ENCODE results near the gene ZFP62. TPM values are rescaled to one million over a fixed set of nuclear protein-coding genes. Genes with fewer than 3 reads are reported as not detected.
"Not testable (repeated sequence)": the region's sequence is repeated elsewhere in the genome, so short reads cannot be mapped to it uniquely, and the experiment has no call there.

Gene ZFP62
- total RNA-seq, 2 donors from 2014 or later, result 10.6 to 13.1 TPM

DNA sequence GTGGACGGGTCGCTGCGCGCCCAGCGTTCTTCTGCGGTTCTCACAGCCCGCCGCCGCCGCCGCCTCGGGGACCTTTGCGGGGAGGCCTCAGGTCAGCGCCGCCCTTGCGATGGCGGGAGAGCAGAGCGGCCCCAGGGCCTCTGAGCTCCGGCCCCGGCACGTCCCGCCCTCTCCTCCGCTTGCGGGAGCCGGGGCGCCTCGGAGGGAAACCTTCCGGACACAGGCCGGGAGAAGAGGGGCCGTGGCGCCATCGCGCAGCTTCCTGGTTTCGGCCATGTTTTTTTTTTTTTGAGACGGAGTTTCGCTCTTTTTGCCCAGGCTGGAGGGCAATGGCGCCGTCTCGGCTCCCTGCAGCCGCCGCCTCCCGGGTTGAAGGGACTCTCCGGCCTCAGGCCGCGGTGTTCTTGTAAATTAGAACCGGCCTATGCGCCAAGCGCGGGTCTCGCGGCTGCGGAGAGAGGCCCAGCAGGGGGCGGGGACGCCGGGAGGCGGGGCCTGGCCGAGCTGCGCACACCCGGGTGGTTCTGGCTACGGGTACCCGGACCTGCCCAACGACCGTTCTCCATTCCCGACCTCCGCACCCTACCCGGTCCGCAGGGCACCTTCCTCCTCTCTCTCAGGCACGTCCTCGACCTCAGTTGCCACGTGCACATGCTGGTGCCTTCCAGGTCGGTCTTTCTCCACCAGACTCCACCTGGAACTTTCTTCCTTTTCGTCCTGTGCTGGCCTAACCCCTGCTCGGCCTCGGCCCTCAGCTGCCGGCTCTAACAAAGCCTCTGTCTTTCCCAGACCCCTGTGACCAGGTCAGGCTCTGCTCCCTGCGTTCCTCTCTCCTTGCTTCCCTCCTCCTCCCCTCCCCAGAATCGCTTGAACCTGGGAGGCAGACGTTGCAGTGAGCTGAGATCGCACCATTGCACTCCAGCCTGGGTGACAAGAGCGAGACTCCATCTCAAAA, 29.7 kb downstream of the ZFP62 start:
- TF ChIP-seq CTCF (IDR thresholded peaks at IDR 0.05), result peak in 1 of 2 donors; percentile 50
- peaks cover 0 to 29% of the 10 kb centered on the region in 2 donors for H3K4me1 ChIP-seq
- H3K36me3 ChIP-seq, result peaks cover 21% of the 10 kb centered on the region
- H3K27me3 ChIP-seq, result no peaks in the 10 kb centered on the region
- peak overlapping the region; percentile 95 to 98 for H3K27ac ChIP-seq
- H3K4me3 ChIP-seq, result peak overlapping the region; percentile 69 to 70
- H3K9me3 ChIP-seq, result no peaks in the 10 kb centered on the region
- peak; percentile 88 for DNase-seq (ENCODE audit: low spot score)

- Histone ChIP-seq H3K9me3 (no peaks in the 10 kb centered on the region), H3K36me3 (peaks cover 13% of the 10 kb centered on the region), H3K4me3 (peak overlapping the region; percentile 69 to 70), H3K27me3 (no peaks in the 10 kb centered on the region), H3K27ac (peak overlapping the region; percentile 95 to 98), H3K4me1 (peaks cover 0 to 39% of the 10 kb centered on the region in 2 donors)
- no peak for TF ChIP-seq CTCF (IDR thresholded peaks at IDR 0.05)
- no peak for DNase-seq (ENCODE audit: low spot score)
Measured at GRCh38 chr5:180830253-180831138, 30.6 kb downstream of the ZFP62 start.

DNA sequence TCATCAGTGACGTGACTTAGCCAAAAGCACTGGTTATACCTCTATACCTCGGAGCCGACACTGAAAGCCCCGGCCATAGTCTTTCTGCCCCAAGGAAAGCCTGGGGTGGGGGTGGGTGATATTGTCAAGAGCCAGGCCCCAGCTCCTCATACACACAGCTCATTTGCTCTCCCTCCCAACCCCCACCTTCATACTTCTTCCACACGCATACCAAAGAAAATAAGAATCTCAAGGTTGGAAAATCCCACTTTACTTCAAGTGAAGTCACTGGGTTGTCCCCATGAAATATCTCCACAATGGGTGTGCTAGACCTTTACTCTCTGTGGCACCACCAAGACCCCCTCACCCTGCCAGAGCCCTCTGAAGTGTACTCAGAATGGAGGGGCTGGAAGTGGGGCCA, 31.4 kb downstream of the ZFP62 start:
- peak overlapping the region in 1 of 2 donors; percentile 70 for H3K4me3 ChIP-seq
- H3K9me3 ChIP-seq, result no peaks in the 10 kb centered on the region
- no peak for TF ChIP-seq CTCF (IDR thresholded peaks at IDR 0.05)
- peak overlapping the region; percentile 95 to 98 for H3K27ac ChIP-seq
- no peaks in the 10 kb centered on the region for H3K27me3 ChIP-seq
- H3K4me1 ChIP-seq, result peaks cover 0 to 46% of the 10 kb centered on the region in 2 donors
- DNase-seq (ENCODE audit: low spot score), result no peak
- peaks cover 5% of the 10 kb centered on the region for H3K36me3 ChIP-seq

DNA sequence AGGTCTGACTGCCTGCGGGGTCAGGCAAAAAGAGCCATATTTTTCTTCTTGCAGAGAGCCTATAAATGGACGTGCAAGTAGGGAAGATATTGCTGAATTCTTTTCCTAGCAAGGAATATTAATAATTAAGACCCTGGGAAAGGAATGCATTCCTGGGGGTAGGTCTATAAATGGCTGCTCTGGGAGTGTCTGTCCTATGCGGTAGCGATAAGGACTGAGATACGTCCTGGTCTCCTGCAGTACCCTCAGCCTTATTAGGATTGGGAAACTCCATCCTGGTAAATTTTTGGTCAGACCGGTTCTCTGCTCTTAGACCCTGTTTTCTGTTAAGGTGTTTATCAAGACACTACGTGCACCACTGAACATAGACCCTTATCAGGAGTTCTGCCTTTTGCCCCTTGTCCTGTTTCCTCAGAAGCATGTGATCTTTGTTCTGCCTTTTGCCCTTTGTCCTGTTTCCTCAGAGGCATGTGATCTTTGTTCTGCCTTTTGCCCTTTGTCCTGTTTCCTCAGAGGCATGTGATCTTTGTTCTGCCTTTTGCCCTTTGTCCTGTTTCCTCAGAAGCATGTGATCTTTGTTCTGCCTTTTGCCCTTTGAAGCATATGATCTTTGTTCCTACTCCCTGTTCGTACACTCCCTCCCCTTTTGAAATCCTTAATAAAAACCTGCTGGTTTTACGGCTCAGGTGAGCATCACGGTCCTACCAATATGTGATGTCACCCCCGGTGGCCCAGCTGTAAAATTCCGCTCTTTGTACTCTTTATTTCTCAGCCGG, 32.1 kb downstream of the ZFP62 start:
- not testable (repeated sequence) for DNase-seq (ENCODE audit: low spot score); H3K36me3 ChIP-seq; H3K4me3 ChIP-seq; H3K27me3 ChIP-seq; H3K9me3 ChIP-seq
- Histone ChIP-seq H3K27ac (peak overlapping the region in 1 of 2 donors; percentile 95), H3K4me1 (peaks cover 0 to 51% of the 10 kb centered on the region in 2 donors)

GRCh38 chr5:180827374-180827773, 33.7 kb downstream of the ZFP62 start:
- not testable (repeated sequence) for H3K9me3 ChIP-seq; H3K27me3 ChIP-seq; DNase-seq (ENCODE audit: low spot score); H3K27ac ChIP-seq; H3K36me3 ChIP-seq; H3K4me3 ChIP-seq
- peaks cover 0 to 43% of the 10 kb centered on the region in 2 donors for H3K4me1 ChIP-seq

DNA sequence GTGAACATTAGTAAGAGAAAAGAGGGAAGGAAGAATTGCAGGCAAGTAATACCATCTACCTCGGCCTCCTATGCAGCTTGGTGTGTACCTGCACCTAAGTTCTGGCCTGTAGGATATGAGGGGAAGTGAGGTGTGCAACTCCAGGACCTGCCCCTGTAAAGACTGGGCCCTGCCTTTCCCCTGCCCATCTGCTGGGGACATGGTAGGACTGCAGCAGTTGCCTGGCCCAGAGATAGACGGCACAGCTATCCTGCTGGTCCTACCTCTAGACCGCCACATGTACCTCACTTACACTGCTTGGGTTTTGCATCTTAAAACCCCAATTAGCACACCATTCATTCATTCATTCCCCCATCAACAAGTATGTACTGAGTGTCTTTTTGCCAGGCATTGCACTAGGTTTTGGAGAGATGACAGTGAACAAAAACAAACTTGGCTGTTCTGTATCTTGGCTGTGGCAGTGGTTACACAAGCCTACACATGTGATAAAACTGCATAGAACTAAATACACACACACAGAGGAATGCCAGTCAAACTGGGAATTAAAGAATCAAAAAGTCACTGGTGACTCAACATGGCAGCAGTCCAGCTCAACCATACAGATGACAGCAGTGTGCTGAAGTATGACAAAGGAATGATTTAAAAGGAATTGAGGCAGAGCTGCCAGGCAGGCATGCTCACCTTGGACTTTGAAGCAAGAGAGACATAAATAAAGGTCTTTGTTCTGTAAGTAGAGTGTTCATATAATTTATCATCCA, 35.1 kb downstream of the ZFP62 start:
- peak; percentile 90 for DNase-seq (ENCODE audit: low spot score)
- no peaks in the 10 kb centered on the region for H3K27me3 ChIP-seq
- peaks cover 0 to 41% of the 10 kb centered on the region in 2 donors for H3K4me1 ChIP-seq
- peak overlapping the region; percentile 42 to 52 for H3K27ac ChIP-seq
- no peaks in the 10 kb centered on the region for H3K36me3 ChIP-seq
- no peak for TF ChIP-seq CTCF (IDR thresholded peaks at IDR 0.05)
- H3K9me3 ChIP-seq, result no peaks in the 10 kb centered on the region
- H3K4me3 ChIP-seq, result no peak overlapping the region

All from right atrium auricular region (tissue), 2 donors.